HepG2 (cell line): ENCODE measurements around the gene FRMD4A. TPM values are rescaled to one million over a fixed set of nuclear protein-coding genes. Genes with fewer than 3 reads are reported as not detected.

Source experiments
- ATAC-seq: fragments of 200-7000 bp; cut with Tn5 transposase; 3 replicates; pipeline ENCODE4 v1.9.1; 2020; ENCODE audit warnings: mild to moderate bottlenecking, moderate library complexity
- BruUV-seq: library from RNA; stranded (reverse); fragments of 400-500 nt; replicated peaks from 2 replicates; lab custom pipeline; 2021; lab: Mats Ljungman, UMichigan
- CTCF ChIA-PET: fragments of 300-600 bp; formaldehyde crosslinking; extraction: SDS; loops from one replicate; lab custom pipeline; 2021; ENCODE audit warnings: low total read pairs, inconsistent platforms, low intra/inter-chr PET ratio; lab: Yijun Ruan, JAX
- POLR2A ChIA-PET: fragments of 350-600 bp; sonication (Branson Sonifier 250); formaldehyde crosslinking; loops from one replicate; lab custom pipeline; 2020; ENCODE audit warnings: antibody characterized with exemption, inconsistent platforms; lab: Yijun Ruan, JAX
- DNase-seq: peaks from one replicate; pipeline ENCODE4 v3.0.0-alpha.2; 2015; ENCODE audit warnings: low spot score
- FAIRE-seq: peaks from 3 replicates; lab custom pipeline; 2011; peaks lifted over from hg19 to GRCh38; lab: Jason Lieb, UNC
- H2AFZ ChIP-seq: one replicate; pipeline ENCODE4 v1.6.1; 2011; ENCODE audit warnings: low read length, inconsistent platforms
- H3K27ac ChIP-seq: fragments of 300-600 bp; 3 replicates; pipeline ENCODE4 v1.8.0; 2011; ENCODE audit warnings: mixed run types, mild to moderate bottlenecking, mixed read lengths, low read length, inconsistent platforms; ENCODE audit not compliant: insufficient read depth; ENCODE audit errors: extremely low read length
- H3K27me3 ChIP-seq, 2 experiments: fragments of 200-600 bp in 1 of 2; 2 replicates in 1 of 2; 3 replicates in 1 of 2; pipeline versions ENCODE4 v1.6.0 to v1.8.0; 2011; ENCODE audit warnings: low read length in 2 of 2, mild to moderate bottlenecking in 2 of 2, moderate library complexity in 2 of 2, inconsistent platforms in 1 of 2; ENCODE audit not compliant: insufficient read depth in 2 of 2, control insufficient read depth in 1 of 2
- H3K36me3 ChIP-seq, 2 experiments: fragments of 200-600 bp in 1 of 2; replicated peaks in 1 of 2; 2 replicates in 1 of 2; 3 replicates in 1 of 2; pipeline versions ENCODE4 v1.5.1 to v1.8.0; 2011; ENCODE audit warnings: low read length in 2 of 2, inconsistent platforms in 1 of 2; ENCODE audit not compliant: insufficient read depth in 2 of 2, control insufficient read depth in 1 of 2
- H3K4me1 ChIP-seq: 2 replicates; pipeline ENCODE4 v1.5.1; 2012; ENCODE audit warnings: low read length, inconsistent platforms; ENCODE audit not compliant: insufficient read depth
- H3K4me2 ChIP-seq: 2 replicates; pipeline ENCODE4 v1.6.0; 2011; ENCODE audit warnings: low read depth, low read length, inconsistent platforms
- H3K4me3 ChIP-seq, 3 experiments: fragments of 200-600 bp in 1 of 3; sonication (generic), shearing (Covaris generic) in 1 of 3; replicated peaks in 1 of 3; 2 replicates each; pipeline ENCODE4 v1.5.1; 2011 to 2016; ENCODE audit warnings: low read length in 3 of 3, inconsistent platforms in 2 of 3, low read depth in 2 of 3, mild to moderate bottlenecking in 2 of 3, control low read depth in 1 of 3, mixed read lengths in 1 of 3; ENCODE audit not compliant: insufficient read depth in 1 of 3
- H3K79me2 ChIP-seq: one replicate; pipeline ENCODE4 v1.6.1; 2011; ENCODE audit warnings: low read length, inconsistent platforms; ENCODE audit not compliant: insufficient read depth
- H3K9ac ChIP-seq: 2 replicates; pipeline ENCODE4 v1.6.0; 2011; ENCODE audit warnings: mild to moderate bottlenecking, low read depth, low read length, inconsistent platforms; ENCODE audit not compliant: insufficient read depth
- H3K9me3 ChIP-seq: 2 replicates; pipeline ENCODE4 v1.5.1; 2012; ENCODE audit warnings: mild to moderate bottlenecking, low read length
- H4K20me1 ChIP-seq: 2 replicates; pipeline ENCODE4 v1.6.0; 2011; ENCODE audit warnings: inconsistent platforms, mild to moderate bottlenecking, low read length, moderate library complexity; ENCODE audit not compliant: insufficient read depth
- CHCHD3 ChIP-seq: sonication (generic); formaldehyde crosslinking; IDR thresholded peaks from 2 replicates; pipeline ENCODE4 v1.8.0; 2022; ENCODE audit warnings: mild to moderate bottlenecking, missing genetic modification reagents, moderate library complexity
- EHMT2 ChIP-seq: fragments of 200-600 bp; sonication (generic); IDR thresholded peaks from 2 replicates; pipeline ENCODE4 v1.7.0; 2017; ENCODE audit warnings: antibody characterized with exemption, low read depth, low read length, borderline replicate concordance
- HDAC1 ChIP-seq: sonication (generic); formaldehyde crosslinking; IDR thresholded peaks from 2 replicates; pipeline ENCODE4 v1.5.1; 2020; ENCODE audit warnings: mild to moderate bottlenecking, missing genetic modification reagents
- ZBTB42 ChIP-seq: sonication (generic); formaldehyde crosslinking; IDR thresholded peaks from 2 replicates; pipeline ENCODE4 v1.5.0; 2020; ENCODE audit warnings: mild to moderate bottlenecking, missing genetic modification reagents
- ZNF737 ChIP-seq: sonication (generic); formaldehyde crosslinking; IDR thresholded peaks from 2 replicates; pipeline ENCODE4 v1.5.0; 2020; ENCODE audit warnings: missing genetic modification reagents, mild to moderate bottlenecking, borderline replicate concordance
- ZNF891 ChIP-seq: sonication (generic); formaldehyde crosslinking; IDR thresholded peaks from 2 replicates; pipeline ENCODE4 v1.5.0; 2020; ENCODE audit warnings: mild to moderate bottlenecking, missing genetic modification reagents
- WGBS: methylation state at CpG from one replicate; pipeline ENCODE4 v1.1.6; 2017; ENCODE audit warnings: low lambda C conversion rate; 5-methylcytosine and 5-hydroxymethylcytosine counted together
- in situ Hi-C: cut with HindIII; loops from 2 replicates; pipeline ENCODE4 v1.10.0; 2017; ENCODE audit warnings: low pct_unique_long_range_greater_than_20kb; ENCODE audit not compliant: extremely low pct_ligation_motif_present
- intact Hi-C: fragments of 100-400 bp; cut with micrococcal nuclease; formaldehyde crosslinking; loops from one replicate; pipeline ENCODE4 v1.10.0; 2022; ENCODE audit not compliant: unreplicated experiment
- polyA plus RNA-seq, 8 experiments: library from polyadenylated mRNA; depleted of rRNA in 3 of 8; stranded (reverse) in 7 of 8; unstranded in 1 of 8; fragments of >200 nt; fragmentation: Illumina TruSeq in 4 of 8; extraction: Trizol in 4 of 8; gene quantifications; 2 replicates each; pipeline versions ENCODE4 v1.2.1 to v1.2.3, GENCODE V29; 2011 to 2016; ENCODE audit warnings: low read depth in 4 of 8, missing spikeins in 1 of 8, mixed read lengths in 1 of 8; ENCODE audit not compliant: insufficient read depth in 1 of 8
- total RNA-seq, 5 experiments: library from RNA; depleted of rRNA; stranded (reverse); fragments of >200 nt; fragmentation: Illumina TruSeq; extraction: Trizol; gene quantifications; 2 replicates each; pipeline ENCODE4 v1.2.3, GENCODE V29; 2016; ENCODE audit warnings: low read depth in 1 of 5
- TF ChIP-seq, protein P1 (sequence below): sonication (generic); formaldehyde crosslinking; IDR thresholded peaks from 2 replicates; pipeline ENCODE4 v1.4.0; 2020; ENCODE audit warnings: mild to moderate bottlenecking, missing genetic modification reagents, borderline replicate concordance
- TF ChIP-seq, protein P2 (sequence below): sonication (generic); formaldehyde crosslinking; IDR thresholded peaks from 2 replicates; pipeline ENCODE4 v1.9.0; 2021; ENCODE audit warnings: missing genetic modification reagents, borderline replicate concordance

The FRMD4A gene
- total and polyA plus RNA-seq, 2 of the 13 experiments (the other 11 are each of a cell fraction or from before 2014, with no cell fraction given): 0.09 to 0.26 TPM

DNA sequence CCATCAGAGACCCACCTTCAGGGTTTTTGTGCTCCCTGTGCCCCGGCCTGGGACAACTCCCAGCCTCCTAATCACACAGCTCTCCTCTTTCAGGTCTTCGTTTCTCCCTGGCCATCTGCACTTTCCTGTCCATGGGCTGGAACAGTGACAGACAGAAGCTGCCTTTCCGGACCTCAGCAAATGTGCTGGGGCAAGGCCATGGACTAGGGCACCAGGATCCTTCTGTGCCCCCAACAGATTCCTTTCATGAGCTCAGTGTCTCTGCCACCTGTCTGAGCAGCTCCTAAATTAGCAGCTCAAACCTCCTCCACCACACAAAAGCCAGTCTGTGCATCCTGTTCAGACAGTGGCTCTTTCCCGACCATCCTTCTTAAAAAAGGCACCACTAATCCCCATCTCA, 41.9 kb upstream of the FRMD4A start:
- ChIA-PET CTCF (no interaction called here), POLR2A (no interaction called here)
- H3K79me2 ChIP-seq: no peaks in the 10 kb centered on the region
- ATAC-seq (no peak), FAIRE-seq (no peak), DNase-seq (no peak)
- whole genome bisulfite sequencing: 11% methylated on average over 4 of the region's 4 CpGs
- intact Hi-C loops: no loop called here
- H3K36me3 ChIP-seq: no peaks in the 10 kb centered on the region
- TF ChIP-seq CHCHD3 (CRISPR knock-in tag): no peak
- TF ChIP-seq, protein P1, sequence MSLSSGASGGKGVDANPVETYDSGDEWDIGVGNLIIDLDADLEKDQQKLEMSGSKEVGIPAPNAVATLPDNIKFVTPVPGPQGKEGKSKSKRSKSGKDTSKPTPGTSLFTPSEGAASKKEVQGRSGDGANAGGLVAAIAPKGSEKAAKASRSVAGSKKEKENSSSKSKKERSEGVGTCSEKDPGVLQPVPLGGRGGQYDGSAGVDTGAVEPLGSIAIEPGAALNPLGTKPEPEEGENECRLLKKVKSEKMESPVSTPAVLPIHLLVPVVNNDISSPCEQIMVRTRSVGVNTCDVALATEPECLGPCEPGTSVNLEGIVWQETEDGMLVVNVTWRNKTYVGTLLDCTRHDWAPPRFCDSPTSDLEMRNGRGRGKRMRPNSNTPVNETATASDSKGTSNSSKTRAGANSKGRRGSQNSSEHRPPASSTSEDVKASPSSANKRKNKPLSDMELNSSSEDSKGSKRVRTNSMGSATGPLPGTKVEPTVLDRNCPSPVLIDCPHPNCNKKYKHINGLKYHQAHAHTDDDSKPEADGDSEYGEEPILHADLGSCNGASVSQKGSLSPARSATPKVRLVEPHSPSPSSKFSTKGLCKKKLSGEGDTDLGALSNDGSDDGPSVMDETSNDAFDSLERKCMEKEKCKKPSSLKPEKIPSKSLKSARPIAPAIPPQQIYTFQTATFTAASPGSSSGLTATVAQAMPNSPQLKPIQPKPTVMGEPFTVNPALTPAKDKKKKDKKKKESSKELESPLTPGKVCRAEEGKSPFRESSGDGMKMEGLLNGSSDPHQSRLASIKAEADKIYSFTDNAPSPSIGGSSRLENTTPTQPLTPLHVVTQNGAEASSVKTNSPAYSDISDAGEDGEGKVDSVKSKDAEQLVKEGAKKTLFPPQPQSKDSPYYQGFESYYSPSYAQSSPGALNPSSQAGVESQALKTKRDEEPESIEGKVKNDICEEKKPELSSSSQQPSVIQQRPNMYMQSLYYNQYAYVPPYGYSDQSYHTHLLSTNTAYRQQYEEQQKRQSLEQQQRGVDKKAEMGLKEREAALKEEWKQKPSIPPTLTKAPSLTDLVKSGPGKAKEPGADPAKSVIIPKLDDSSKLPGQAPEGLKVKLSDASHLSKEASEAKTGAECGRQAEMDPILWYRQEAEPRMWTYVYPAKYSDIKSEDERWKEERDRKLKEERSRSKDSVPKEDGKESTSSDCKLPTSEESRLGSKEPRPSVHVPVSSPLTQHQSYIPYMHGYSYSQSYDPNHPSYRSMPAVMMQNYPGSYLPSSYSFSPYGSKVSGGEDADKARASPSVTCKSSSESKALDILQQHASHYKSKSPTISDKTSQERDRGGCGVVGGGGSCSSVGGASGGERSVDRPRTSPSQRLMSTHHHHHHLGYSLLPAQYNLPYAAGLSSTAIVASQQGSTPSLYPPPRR (CRISPR knock-in tag): no peak
- no peak for TF ChIP-seq ZBTB42 (CRISPR knock-in tag)
- TF ChIP-seq, protein P2, sequence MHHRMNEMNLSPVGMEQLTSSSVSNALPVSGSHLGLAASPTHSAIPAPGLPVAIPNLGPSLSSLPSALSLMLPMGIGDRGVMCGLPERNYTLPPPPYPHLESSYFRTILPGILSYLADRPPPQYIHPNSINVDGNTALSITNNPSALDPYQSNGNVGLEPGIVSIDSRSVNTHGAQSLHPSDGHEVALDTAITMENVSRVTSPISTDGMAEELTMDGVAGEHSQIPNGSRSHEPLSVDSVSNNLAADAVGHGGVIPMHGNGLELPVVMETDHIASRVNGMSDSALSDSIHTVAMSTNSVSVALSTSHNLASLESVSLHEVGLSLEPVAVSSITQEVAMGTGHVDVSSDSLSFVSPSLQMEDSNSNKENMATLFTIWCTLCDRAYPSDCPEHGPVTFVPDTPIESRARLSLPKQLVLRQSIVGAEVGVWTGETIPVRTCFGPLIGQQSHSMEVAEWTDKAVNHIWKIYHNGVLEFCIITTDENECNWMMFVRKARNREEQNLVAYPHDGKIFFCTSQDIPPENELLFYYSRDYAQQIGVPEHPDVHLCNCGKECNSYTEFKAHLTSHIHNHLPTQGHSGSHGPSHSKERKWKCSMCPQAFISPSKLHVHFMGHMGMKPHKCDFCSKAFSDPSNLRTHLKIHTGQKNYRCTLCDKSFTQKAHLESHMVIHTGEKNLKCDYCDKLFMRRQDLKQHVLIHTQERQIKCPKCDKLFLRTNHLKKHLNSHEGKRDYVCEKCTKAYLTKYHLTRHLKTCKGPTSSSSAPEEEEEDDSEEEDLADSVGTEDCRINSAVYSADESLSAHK (CRISPR knock-in tag): no peak
- TF ChIP-seq ZNF891 (CRISPR knock-in tag): no peak
- no peak for TF ChIP-seq ZNF737 (CRISPR knock-in tag)
- no peak for TF ChIP-seq HDAC1 (CRISPR knock-in tag)
- TF ChIP-seq EHMT2: no peak
- H3K9ac ChIP-seq: no peak overlapping the region
- peaks cover 3 to 30% of the 10 kb centered on the region in 2 experiments; a peak in 3 of 5 replicates for H3K27me3 ChIP-seq
- no TSS peak for BruUV-seq
- H3K4me1 ChIP-seq: no peaks in the 10 kb centered on the region
- H3K27ac ChIP-seq: no peak overlapping the region
- H4K20me1 ChIP-seq: no peaks in the 10 kb centered on the region
- H2AFZ ChIP-seq: no peak overlapping the region
- in situ Hi-C loops: no loop called here
- H3K4me2 ChIP-seq: no peak overlapping the region
- no peaks in the 10 kb centered on the region for H3K9me3 ChIP-seq
- no peak overlapping the region for H3K4me3 ChIP-seq
